GM12892 (cell line): ENCODE data around the gene FBLN1.

ENCODE experiments used
- DNase-seq: peaks from one replicate; pipeline ENCODE4 v3.0.0; 2011; ENCODE audit not compliant: insufficient read length
- FAIRE-seq: peaks from 2 replicates; lab custom pipeline; 2011; peaks lifted over from hg19 to GRCh38; lab: Jason Lieb, UNC
- POLR2A ChIP-seq: IDR thresholded peaks from 2 replicates; pipeline ENCODE4 v1.6.1; 2011; ENCODE audit warnings: low read depth, low read length, control low read depth
- POLR2AphosphoS5 ChIP-seq: IDR thresholded peaks from 2 replicates; pipeline ENCODE4 v1.6.1; 2011; ENCODE audit warnings: low read depth, low read length, control low read depth
- TAF1 ChIP-seq: IDR thresholded peaks from 2 replicates; pipeline ENCODE4 v1.6.1; 2011; ENCODE audit warnings: low read depth, mild to moderate bottlenecking, control low read depth, low read length, borderline replicate concordance

FBLN1 gene

GRCh38 chr22:45562102-45562501 lies 59.4 kb downstream of the FBLN1 start:
- DNase-seq: no peak
- FAIRE-seq: no peak
- no peak for TF ChIP-seq POLR2AphosphoS5
- TF ChIP-seq POLR2A: no peak
- TF ChIP-seq TAF1: no peak

- DNase-seq (no peak), FAIRE-seq (no peak)
- TF ChIP-seq POLR2AphosphoS5: no peak
- no peak for TF ChIP-seq POLR2A
- TF ChIP-seq TAF1: no peak
Observed at GRCh38 chr22:45562537-45563361, 60.1 kb downstream of the FBLN1 start.

- TF ChIP-seq POLR2A (no peak), POLR2AphosphoS5 (no peak), TAF1 (no peak)
- DNase-seq (no peak), FAIRE-seq (no peak)
Observed at GRCh38 chr22:45563362-45564040, 60.8 kb downstream of the FBLN1 start.

- no peak for TF ChIP-seq POLR2A
- no peak for FAIRE-seq
- no peak for DNase-seq
Observed at GRCh38 chr22:45564349-45565030, 61.8 kb downstream of the FBLN1 start.

DNA sequence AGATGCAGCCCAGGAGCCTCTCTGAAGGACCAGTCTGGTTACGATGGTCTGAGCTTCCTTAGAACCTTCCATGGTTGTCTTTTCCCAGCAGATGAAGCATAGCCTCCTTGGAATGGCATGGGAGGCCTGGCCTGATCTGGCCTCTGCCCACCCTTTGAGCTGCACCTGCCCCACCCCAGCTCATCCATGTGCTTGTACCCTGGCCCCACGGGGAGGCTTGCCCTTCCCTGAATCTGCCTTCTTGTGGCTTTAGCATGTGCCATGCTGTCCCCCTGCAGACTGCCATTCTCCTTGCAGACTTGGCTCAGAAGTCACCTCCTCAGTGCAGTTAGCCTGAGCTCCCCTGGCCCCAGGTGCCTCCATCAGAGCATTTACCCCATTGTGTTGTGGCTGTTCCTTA lies 62.5 kb downstream of the FBLN1 start:
- no peak for DNase-seq
- TF ChIP-seq POLR2A (no peak), TAF1 (no peak), POLR2AphosphoS5 (no peak)
- FAIRE-seq: no peak

GRCh38 chr22:45565973-45566372 lies 63.3 kb downstream of the FBLN1 start:
- FAIRE-seq (no peak), DNase-seq (no peak)
- TF ChIP-seq POLR2AphosphoS5: no peak
- no peak for TF ChIP-seq POLR2A
- no peak for TF ChIP-seq TAF1

DNA sequence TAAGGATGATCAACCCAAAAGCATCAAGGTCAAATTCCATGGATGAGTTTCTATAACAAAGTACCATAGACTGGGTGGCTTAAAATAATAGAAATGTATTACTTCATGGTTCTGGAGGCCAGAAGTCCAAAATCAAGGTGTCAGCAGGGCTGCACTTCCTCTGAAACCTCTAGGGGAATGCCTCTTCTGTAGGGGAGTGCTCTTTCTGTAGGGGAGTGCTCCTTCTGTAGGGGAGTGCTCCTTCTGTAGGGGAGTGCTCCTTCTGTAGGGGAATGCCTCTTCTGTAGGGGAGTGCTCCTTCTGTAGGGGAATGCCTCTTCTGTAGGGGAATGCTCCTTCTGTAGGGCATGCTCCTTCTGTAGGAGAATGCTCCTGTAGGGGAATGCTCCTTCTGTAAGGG lies 65.5 kb downstream of the FBLN1 start:
- DNase-seq: no peak
- no peak for FAIRE-seq
- no peak for TF ChIP-seq POLR2AphosphoS5
- TF ChIP-seq POLR2A: no peak
- TF ChIP-seq TAF1: no peak

GRCh38 chr22:45571089-45571488 lies 68.4 kb downstream of the FBLN1 start:
- FAIRE-seq (no peak), DNase-seq (no peak)
- TF ChIP-seq POLR2A: no peak

GRCh38 chr22:45572444-45572843 lies 69.8 kb downstream of the FBLN1 start:
- FAIRE-seq (no peak), DNase-seq (no peak)
- TF ChIP-seq TAF1: no peak
- TF ChIP-seq POLR2AphosphoS5: no peak
- TF ChIP-seq POLR2A: no peak

DNA sequence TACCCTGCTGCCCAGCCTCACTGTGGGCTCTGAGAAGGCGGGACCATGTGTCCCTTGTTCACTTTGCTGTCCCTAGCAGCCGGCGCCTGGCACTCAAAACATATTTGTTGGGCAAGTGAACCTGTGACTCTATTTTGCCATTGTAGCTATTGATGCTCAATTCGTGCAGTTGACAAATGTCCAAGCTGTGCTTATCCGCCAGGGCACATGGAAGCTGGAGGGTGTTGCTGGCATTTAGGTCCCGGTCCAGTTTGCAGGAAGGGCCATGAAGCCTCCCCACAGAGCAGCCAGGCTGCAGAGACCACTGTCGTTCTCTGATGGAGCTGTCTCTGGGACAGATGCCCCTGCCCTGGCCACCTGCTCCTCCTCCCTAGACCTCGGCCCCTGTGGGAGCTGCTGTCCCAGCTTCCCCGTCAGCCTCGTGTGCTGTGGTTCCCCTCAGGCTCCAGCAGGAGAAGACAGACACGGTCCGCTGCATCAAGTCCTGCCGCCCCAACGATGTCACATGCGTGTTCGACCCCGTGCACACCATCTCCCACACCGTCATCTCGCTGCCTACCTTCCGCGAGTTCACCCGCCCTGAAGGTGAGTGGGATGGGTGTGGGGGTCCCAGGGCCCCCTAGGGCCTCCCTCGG lies 71.5 kb downstream of the FBLN1 start:
- no peak for TF ChIP-seq POLR2A
- no peak for TF ChIP-seq TAF1
- TF ChIP-seq POLR2AphosphoS5: no peak
- DNase-seq: no peak
- FAIRE-seq: no peak

GRCh38 chr22:45575173-45575572 lies 72.5 kb downstream of the FBLN1 start:
- TF ChIP-seq POLR2AphosphoS5: no peak
- TF ChIP-seq POLR2A: no peak
- TF ChIP-seq TAF1: no peak
- no peak for DNase-seq
- no peak for FAIRE-seq
